GM13977 (cell line): Measurements from ENCODE around the gene ARRDC1.

Source experiments
- DNase-seq: peaks from one replicate; pipeline ENCODE4 v3.0.0; 2012; ENCODE audit warnings: low spot score
- in situ Hi-C: fragments of 300-500 bp; cut with MboI; formaldehyde crosslinking; loops from one replicate; pipeline ENCODE4 v1.12.0; 2022; ENCODE audit warnings: low sequenced_read_pairs, low pct_unique_long_range_greater_than_20kb, mixed read lengths, inconsistent platforms; ENCODE audit not compliant: unreplicated experiment
- TF ChIP-seq, protein P1 (sequence below): IDR thresholded peaks from 2 replicates; pipeline ENCODE4 v1.5.1; 2012; ENCODE audit warnings: mild to moderate bottlenecking, control low read depth; ENCODE audit not compliant: insufficient read depth; ENCODE audit errors: extremely low read depth, missing control alignments

The ARRDC1 gene

DNA sequence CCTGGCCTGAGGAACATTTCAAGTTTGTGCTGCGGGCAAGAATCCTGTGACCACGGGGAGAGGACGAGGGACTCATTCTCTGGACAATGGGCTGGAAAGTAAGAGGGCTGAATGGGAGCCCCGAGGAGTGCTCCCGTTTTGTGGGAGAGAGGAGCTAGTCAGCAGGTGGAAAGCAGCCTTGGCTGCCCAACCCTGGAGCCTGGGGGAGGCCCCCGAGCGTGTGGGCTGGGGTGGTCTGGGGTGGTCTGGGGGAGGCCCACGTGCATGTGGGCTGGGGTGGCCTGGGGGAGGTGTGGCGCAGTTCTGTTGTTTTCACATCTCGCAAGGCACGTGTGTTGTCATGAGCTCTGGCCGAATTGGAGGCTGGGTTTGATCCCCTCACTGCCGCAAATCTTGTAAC is 40.9 kb downstream of the ARRDC1 start:
- in situ Hi-C loops = no loop called here
- TF ChIP-seq, protein P1, sequence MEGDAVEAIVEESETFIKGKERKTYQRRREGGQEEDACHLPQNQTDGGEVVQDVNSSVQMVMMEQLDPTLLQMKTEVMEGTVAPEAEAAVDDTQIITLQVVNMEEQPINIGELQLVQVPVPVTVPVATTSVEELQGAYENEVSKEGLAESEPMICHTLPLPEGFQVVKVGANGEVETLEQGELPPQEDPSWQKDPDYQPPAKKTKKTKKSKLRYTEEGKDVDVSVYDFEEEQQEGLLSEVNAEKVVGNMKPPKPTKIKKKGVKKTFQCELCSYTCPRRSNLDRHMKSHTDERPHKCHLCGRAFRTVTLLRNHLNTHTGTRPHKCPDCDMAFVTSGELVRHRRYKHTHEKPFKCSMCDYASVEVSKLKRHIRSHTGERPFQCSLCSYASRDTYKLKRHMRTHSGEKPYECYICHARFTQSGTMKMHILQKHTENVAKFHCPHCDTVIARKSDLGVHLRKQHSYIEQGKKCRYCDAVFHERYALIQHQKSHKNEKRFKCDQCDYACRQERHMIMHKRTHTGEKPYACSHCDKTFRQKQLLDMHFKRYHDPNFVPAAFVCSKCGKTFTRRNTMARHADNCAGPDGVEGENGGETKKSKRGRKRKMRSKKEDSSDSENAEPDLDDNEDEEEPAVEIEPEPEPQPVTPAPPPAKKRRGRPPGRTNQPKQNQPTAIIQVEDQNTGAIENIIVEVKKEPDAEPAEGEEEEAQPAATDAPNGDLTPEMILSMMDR = no peak
- DNase-seq = no peak

DNA sequence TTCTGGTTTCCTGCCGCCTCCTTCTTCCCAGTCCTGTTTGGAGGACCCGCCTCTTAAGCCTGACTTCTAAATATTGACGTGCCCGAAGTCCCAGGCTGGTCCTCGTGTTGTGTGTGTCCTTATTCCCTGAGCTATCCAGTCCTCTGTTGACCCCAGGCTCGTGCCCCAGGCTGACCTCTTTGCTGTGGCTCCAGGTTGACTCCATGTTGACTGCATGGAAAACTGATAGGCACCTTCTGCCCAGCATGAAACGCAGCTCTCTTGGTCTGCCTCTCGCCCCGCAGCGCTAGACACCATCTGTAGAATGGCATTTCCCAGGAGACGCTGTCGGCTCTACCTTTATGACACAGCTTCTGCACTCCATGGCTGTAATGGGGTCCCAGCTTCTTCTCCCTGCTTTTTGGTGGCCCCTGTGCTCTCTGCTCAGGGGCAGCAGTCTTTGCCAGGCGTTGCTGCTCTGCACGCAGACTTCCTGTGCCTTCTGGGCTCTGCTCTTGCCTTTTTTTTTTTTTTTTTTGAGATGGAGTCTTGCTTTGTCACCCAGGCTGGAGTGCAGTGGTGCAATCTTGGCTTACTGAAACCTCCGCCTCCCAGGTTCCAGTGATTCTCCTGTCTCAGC is 41.7 kb downstream of the ARRDC1 start:
- in situ Hi-C loops = no loop called here

DNA sequence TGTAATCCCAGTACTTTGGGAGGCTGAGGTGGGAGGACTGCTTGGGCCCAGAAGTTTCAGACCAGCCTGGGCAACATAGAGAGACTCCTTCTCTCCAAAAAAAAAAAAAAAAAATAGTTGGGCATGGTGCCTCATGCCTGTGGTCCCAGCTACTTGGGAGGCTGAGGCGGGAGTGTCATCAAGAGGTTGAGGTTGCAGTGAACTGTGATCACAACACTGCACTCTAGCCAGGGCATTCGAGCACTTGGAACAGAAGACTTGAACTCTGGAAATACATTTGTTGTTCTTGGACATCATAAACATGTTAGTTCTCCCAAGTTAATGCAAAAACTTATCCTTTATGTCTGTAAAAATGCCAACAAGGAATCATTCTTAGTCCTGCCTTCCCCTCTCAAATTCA is 42.9 kb downstream of the ARRDC1 start:
- in situ Hi-C loops = no loop called here
- DNase-seq = no peak
- TF ChIP-seq, protein P1 = no peak

More for the DNA sequence above, 41.7 kb downstream of the ARRDC1 start:
- TF ChIP-seq, protein P1 = no peak
- DNase-seq = no peak

DNA sequence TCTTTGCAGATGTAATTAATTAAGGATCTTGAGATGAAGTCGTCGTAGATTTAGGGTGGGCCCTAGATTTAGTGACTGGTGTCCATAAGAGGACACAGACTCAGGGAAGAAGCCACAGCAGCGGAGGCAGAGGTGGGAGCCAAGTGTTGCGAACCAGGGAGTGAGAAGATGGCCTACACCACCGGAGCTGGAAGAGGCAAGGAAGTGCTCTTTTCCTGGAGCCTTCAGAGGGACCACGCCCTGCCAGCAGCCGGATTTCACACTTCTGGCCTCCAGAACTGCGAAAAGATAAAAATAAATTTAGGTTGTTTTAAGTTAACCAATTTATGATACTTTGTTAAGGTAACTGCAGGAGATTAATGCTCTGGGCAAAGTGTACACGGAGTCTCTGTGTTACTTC is 44.1 kb downstream of the ARRDC1 start:
- no peak for DNase-seq
- in situ Hi-C loops = no loop called here
- TF ChIP-seq, protein P1 = no peak

DNA sequence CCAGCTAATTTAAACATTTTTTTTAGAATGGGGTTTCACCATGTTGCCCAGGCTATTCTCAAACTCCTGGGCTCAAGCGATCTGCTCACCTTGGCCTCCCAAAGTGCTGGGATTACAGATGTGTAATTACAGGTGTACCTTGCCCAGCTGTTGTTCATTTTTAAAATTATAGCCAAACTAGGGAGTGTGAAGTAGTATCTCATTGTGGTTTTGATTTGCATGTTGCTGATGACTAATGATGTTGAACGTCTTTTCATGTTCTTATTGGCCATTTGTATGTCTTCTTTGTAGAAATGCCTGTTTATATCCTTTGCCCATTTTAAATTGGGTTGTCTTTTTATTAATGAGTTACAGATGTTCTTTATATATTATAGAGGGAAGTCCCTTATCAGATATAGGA is 44.8 kb downstream of the ARRDC1 start:
- TF ChIP-seq, protein P1 = no peak
- no peak for DNase-seq
- in situ Hi-C loops = no loop called here

DNA sequence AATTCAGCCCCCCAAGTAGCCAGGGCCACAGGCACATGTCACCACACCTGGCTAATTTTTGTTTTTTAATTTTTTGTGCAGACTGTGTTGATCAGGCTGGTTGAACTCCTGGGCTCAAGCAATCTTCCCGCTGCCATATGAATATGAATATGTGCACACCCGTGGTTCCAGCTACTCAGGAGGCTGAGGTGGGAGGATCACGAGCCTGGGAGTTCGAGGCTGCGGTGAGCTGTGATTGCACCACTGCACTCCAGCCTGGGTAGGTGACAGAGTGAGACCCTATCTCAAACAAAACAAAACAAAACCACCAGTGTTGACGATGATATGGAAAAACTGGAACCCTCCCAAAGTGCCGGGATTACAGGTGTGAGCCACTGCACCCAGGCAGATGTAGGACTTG is 45.3 kb downstream of the ARRDC1 start:
- TF ChIP-seq, protein P1 = no peak
- DNase-seq = no peak
- in situ Hi-C loops = no loop called here
